Stimulated activated CD4-positive, alpha-beta T cell treated with anti-CD3 and anti-CD28 coated beads, Interleukin-2, amount 100 ng/mL, for 4 hours (primary cell): Measurements from ENCODE around the gene CCDC137.
"Not testable (repeated sequence)": the region's sequence is repeated elsewhere in the genome, so short reads cannot be mapped to it uniquely, and the experiment has no call there.

ENCODE experiments used
- DNase-seq: peaks from one replicate; pipeline ENCODE4 v3.0.0-alpha.2; 2020; ENCODE audit warnings: low read depth

Gene CCDC137

GRCh38 chr17:81666342-81667191 lies at the start of gene CCDC137, which contains the start of gene OXLD1:
CCDC137 (plus strand) TSS chr17:81666737; CDS start chr17:81666767, 30 bp downstream.
OXLD1 (minus strand) TSS chr17:81666605; CDS start chr17:81666577, 28 bp downstream.
- peak; percentile 86 for DNase-seq

- no peak for DNase-seq
These were observed 49.7 kb upstream of the CCDC137 start for GRCh38 chr17:81616877-81617276.

- not testable (repeated sequence) for DNase-seq
These were observed 48.2 kb upstream of the CCDC137 start for GRCh38 chr17:81618307-81618706.

GRCh38 chr17:81621494-81622130 lies 44.9 kb upstream of the CCDC137 start:
- DNase-seq, result no peak

- no peak for DNase-seq
These were observed 36.3 kb upstream of the CCDC137 start for GRCh38 chr17:81630274-81630673.

GRCh38 chr17:81631482-81631881 lies 35.1 kb upstream of the CCDC137 start:
- DNase-seq, result no peak

GRCh38 chr17:81635431-81635830 lies 31.1 kb upstream of the CCDC137 start:
- no peak for DNase-seq

GRCh38 chr17:81635973-81636504 lies 30.5 kb upstream of the CCDC137 start:
- DNase-seq, result no peak

GRCh38 chr17:81636505-81637288 lies 29.8 kb upstream of the CCDC137 start, which contains the start of the genes NPLOC4 and TSPAN10:
NPLOC4 (minus strand) TSS chr17:81637112; CDS start chr17:81636930, 182 bp downstream.
TSPAN10 (plus strand) TSS chr17:81637196; CDS start chr17:81642413, 5,217 bp downstream.
- peak; percentile 80 for DNase-seq

GRCh38 chr17:81638683-81639082 lies 27.9 kb upstream of the CCDC137 start:
- DNase-seq, result no peak

- no peak for DNase-seq
These were observed 26.5 kb upstream of the CCDC137 start for GRCh38 chr17:81640011-81640410.

GRCh38 chr17:81641825-81642489 lies 24.6 kb upstream of the CCDC137 start:
- DNase-seq, result no peak

- DNase-seq, result no peak
These were observed 22.0 kb upstream of the CCDC137 start for GRCh38 chr17:81644496-81644895.

GRCh38 chr17:81644976-81645952 lies 21.3 kb upstream of the CCDC137 start:
- no peak for DNase-seq

- DNase-seq, result no peak
These were observed 19.5 kb upstream of the CCDC137 start for GRCh38 chr17:81646869-81647600.

GRCh38 chr17:81647640-81648012 lies 18.9 kb upstream of the CCDC137 start:
- DNase-seq, result no peak

- no peak for DNase-seq
These were observed 18.4 kb upstream of the CCDC137 start for GRCh38 chr17:81648013-81648706.

GRCh38 chr17:81648707-81649085 lies 17.8 kb upstream of the CCDC137 start:
- DNase-seq, result no peak

GRCh38 chr17:81650951-81651350 lies 15.6 kb upstream of the CCDC137 start:
- DNase-seq, result no peak
